CD4-positive, alpha-beta memory T cell (primary cell): ENCODE measurements around the gene GP2. TPM values are rescaled to one million over a fixed set of nuclear protein-coding genes. Genes with fewer than 3 reads are reported as not detected.

Experiments
- CTCF ChIA-PET: fragments of 350-600 bp; sonication (Branson Sonifier 250); formaldehyde crosslinking; loops from one replicate; lab custom pipeline; 2021; ENCODE audit warnings: inconsistent platforms; ENCODE audit not compliant: partially characterized antibody; lab: Charles Lee
- POLR2A ChIA-PET: fragments of 350-600 bp; sonication (Branson Sonifier 250); formaldehyde crosslinking; loops from one replicate; lab custom pipeline; 2021; ENCODE audit not compliant: partially characterized antibody; lab: Charles Lee
- DNase-seq, 5 donors: peaks; one replicate each; pipeline versions ENCODE4 v3.0.0 to v3.0.0-alpha.2; 2020 to 2022; ENCODE audit warnings: mixed read lengths in 1 of 5
- H3K27ac ChIP-seq: one replicate; pipeline ENCODE4 v1.7.0; 2013; ENCODE audit warnings: low read depth, low read length
- H3K27me3 ChIP-seq: 2 replicates; pipeline ENCODE4 v1.7.0; 2013; ENCODE audit warnings: mild to moderate bottlenecking, low read length, moderate library complexity; ENCODE audit not compliant: insufficient read depth
- H3K36me3 ChIP-seq: 2 replicates; pipeline ENCODE4 v1.7.0; 2013; ENCODE audit warnings: mild to moderate bottlenecking, low read length, moderate library complexity; ENCODE audit not compliant: insufficient read depth
- H3K4me1 ChIP-seq: 2 replicates; pipeline ENCODE4 v1.7.0; 2013; ENCODE audit warnings: mild to moderate bottlenecking, low read length, moderate library complexity; ENCODE audit not compliant: insufficient read depth
- H3K4me3 ChIP-seq, 2 donors: one replicate each; pipeline ENCODE4 v1.7.0; 2013; ENCODE audit warnings: low read length in 2 of 2, mild to moderate bottlenecking in 1 of 2
- H3K9me3 ChIP-seq, 2 donors: one replicate each; pipeline ENCODE4 v1.7.0; 2013; ENCODE audit warnings: low read length in 2 of 2, control low read depth in 1 of 2; ENCODE audit not compliant: control insufficient read depth in 1 of 2
- H3K27ac Mint-ChIP-seq, 7 donors: one replicate each; pipeline ENCODE4 v1.8.0; 2020 to 2021; ENCODE audit warnings: mixed read lengths in 7 of 7, mild to moderate bottlenecking in 6 of 7, inconsistent platforms in 3 of 7, moderate library complexity in 3 of 7
- H3K27me3 Mint-ChIP-seq, 2 donors: one replicate each; pipeline ENCODE4 v1.8.0; 2020 to 2021; ENCODE audit warnings: mixed read lengths in 2 of 2
- H3K36me3 Mint-ChIP-seq, 2 donors: one replicate each; pipeline ENCODE4 v1.8.0; 2020 to 2021; ENCODE audit warnings: mixed read lengths in 2 of 2, inconsistent platforms in 1 of 2, mild to moderate bottlenecking in 1 of 2
- H3K4me1 Mint-ChIP-seq, 4 donors: one replicate each; pipeline ENCODE4 v1.8.0; 2020 to 2021; ENCODE audit warnings: mixed read lengths in 4 of 4, mild to moderate bottlenecking in 1 of 4
- H3K4me3 Mint-ChIP-seq, 8 donors: one replicate each; pipeline ENCODE4 v1.8.0; 2020 to 2021; ENCODE audit warnings: mixed read lengths in 8 of 8, mild to moderate bottlenecking in 7 of 8, moderate library complexity in 6 of 8, inconsistent platforms in 3 of 8
- H3K9me3 Mint-ChIP-seq, 8 donors: one replicate each; pipeline ENCODE4 v1.8.0; 2020 to 2021; ENCODE audit warnings: mixed read lengths in 8 of 8, mild to moderate bottlenecking in 5 of 8, inconsistent platforms in 3 of 8, moderate library complexity in 1 of 8
- intact Hi-C: fragments of 100-400 bp; cut with micrococcal nuclease; formaldehyde crosslinking; loops from one replicate; pipeline ENCODE4 v1.15.1; 2023
- polyA plus RNA-seq, 2 donors: library from polyadenylated mRNA; unstranded; fragments of 300-500 nt; fragmentation: Illumina TruSeq; gene quantifications; one replicate each; pipeline ENCODE4 v1.2.3, GENCODE V29; 2021
- total RNA-seq, 2 experiments: library from RNA; stranded (reverse); gene quantifications; one replicate each; pipeline ENCODE4 v1.2.3, GENCODE V29; 2021

The GP2 gene
- total and polyA plus RNA-seq, 4 experiments from 2014 or later = not detected

DNA sequence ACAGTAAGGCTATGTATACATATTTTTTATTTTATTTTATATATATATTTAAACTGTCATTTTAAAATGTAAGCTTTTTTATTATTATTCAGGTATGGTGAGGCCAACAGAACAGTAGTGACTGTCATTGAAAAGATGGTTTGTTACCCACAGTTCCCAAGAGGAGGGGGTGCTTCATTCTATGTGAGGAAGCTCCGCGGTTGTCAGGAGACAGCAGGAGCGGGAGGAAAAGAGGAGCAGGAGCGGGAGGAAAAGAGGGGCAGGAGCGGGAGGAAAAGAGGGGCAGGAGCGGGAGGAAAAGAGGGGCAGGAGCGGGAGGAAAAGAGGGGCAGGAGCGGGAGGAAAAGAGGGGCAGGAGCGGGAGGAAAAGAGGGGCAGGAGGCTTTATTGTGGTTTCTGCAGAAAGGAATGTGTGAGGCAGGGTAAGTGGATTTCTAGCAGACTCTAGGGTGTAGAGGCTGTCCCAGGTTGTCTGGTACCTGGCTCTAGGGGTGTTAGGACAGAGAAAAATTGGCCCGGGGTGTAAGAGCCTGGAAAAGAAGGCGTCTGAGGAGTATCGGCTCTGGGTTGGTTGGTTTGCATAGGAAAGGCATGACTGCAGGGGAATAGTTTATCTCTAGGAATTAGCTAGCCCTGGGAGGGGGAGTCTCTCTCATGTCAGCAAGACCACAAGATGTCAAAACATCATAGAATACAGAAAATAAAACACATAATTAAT lies 64.0 kb downstream of the GP2 start:
- DNase-seq = no peak
- Histone ChIP-seq H3K4me1 (no peaks in the 10 kb centered on the region), H3K36me3 (no peaks in the 10 kb centered on the region), H3K27me3 (no peaks in the 10 kb centered on the region), H3K4me3 (no peak overlapping the region), H3K27ac (no peak overlapping the region), H3K9me3 (no peaks in the 10 kb centered on the region)
- intact Hi-C loops = no loop called here
- Mint-ChIP-seq H3K4me3 (no peak overlapping the region), H3K9me3 (peaks cover 0 to 4% (median 2%) of the 10 kb centered on the region in 8 donors), H3K4me1 (no peaks in the 10 kb centered on the region), H3K27me3 (peaks cover 2 to 3% of the 10 kb centered on the region in 2 donors), H3K27ac (peak overlapping the region in 1 of 7 donors; percentile 85), H3K36me3 (no peaks in the 10 kb centered on the region)
- POLR2A ChIA-PET = no interaction called here
- CTCF ChIA-PET = no interaction called here

DNA sequence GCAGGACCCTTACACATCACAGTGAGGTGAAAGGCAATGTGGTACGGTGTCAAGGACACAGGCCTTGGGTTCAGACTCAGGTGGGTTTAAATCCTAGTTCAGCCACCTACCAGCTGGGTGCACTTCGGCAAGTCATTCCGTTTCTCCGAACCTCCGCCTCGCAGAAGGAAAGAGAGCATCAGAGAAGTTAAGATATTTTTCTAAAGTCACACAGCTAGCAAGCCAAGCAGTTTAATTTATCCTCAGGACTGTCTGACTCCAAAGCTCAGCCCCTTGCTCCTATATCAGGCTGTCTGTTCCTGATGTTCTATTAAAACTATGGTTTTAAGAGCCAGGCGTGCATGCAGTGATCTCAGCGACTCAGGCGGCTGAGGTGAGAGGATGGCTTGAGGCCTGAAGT lies 65.1 kb downstream of the GP2 start:
- no peak for DNase-seq
- H3K36me3 ChIP-seq = no peaks in the 10 kb centered on the region
- H3K27me3 ChIP-seq = no peaks in the 10 kb centered on the region
- no peaks in the 10 kb centered on the region for H3K4me1 Mint-ChIP-seq
- ChIA-PET POLR2A (no interaction called here), CTCF (no interaction called here)
- H3K27me3 Mint-ChIP-seq = peaks cover 2 to 3% of the 10 kb centered on the region in 2 donors
- H3K4me3 Mint-ChIP-seq = no peak overlapping the region
- H3K4me1 ChIP-seq = no peaks in the 10 kb centered on the region
- H3K36me3 Mint-ChIP-seq = no peaks in the 10 kb centered on the region
- no peak overlapping the region for H3K4me3 ChIP-seq
- no peak overlapping the region for H3K27ac Mint-ChIP-seq
- intact Hi-C loops = no loop called here
- no peak overlapping the region for H3K27ac ChIP-seq
- H3K9me3 ChIP-seq = no peaks in the 10 kb centered on the region
- H3K9me3 Mint-ChIP-seq = peaks cover 0 to 4% (median 2%) of the 10 kb centered on the region in 8 donors

DNA sequence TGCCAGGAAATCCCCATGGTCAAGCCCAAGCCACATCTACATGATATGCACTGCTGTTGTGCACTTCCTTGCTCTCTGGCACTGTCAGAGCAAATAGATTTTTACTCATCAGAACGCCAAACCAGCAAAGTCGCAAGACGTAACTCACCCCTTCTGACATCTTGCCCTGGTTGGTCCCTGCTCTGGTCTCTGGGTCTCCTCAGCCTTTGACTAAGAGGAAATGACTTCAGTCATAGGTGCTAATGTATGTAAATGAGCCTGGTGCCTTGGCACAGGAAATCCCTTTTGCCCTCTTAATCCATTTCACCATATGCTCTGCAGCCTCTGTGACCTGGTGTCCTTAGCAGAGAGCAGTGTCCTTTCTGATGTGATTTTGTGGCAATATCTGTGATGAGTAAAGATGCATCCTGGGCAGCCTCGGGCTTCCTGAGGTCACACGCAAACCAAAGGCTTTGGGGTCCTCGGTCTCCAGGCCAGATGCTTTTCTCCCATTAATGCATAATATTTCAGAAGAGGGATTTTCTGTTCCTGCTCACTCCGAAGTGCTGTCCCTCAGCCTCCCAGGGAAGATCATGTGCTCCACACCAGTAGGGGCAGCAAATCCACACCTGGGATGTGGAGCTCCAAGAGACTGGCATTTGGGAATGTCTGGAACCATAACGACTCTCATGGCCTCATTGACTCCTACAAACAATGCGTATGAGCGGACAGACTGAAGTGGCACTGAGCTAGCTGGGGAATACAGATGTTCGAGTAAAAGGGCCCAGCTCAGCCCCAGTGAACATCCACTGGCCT lies 66.9 kb downstream of the GP2 start:
- Mint-ChIP-seq H3K27ac (no peak overlapping the region), H3K36me3 (no peaks in the 10 kb centered on the region), H3K9me3 (peaks cover 0 to 4% (median 2%) of the 10 kb centered on the region in 8 donors), H3K4me1 (no peaks in the 10 kb centered on the region), H3K27me3 (peaks cover 2 to 3% of the 10 kb centered on the region in 2 donors), H3K4me3 (no peak overlapping the region)
- DNase-seq = no peak
- H3K27ac ChIP-seq = no peak overlapping the region
- ChIA-PET POLR2A (no interaction called here), CTCF (no interaction called here)
- no peaks in the 10 kb centered on the region for H3K36me3 ChIP-seq
- H3K4me1 ChIP-seq = no peaks in the 10 kb centered on the region
- H3K27me3 ChIP-seq = no peaks in the 10 kb centered on the region
- H3K4me3 ChIP-seq = no peak overlapping the region
- H3K9me3 ChIP-seq = no peaks in the 10 kb centered on the region
- intact Hi-C loops = no loop called here

Other genes starting within 250 kb of the GP2 start
- not detected for gene UMOD, start 25.2 kb upstream of the GP2 start, total RNA-seq
- not detected for gene UMOD, start 25.2 kb upstream of the GP2 start, polyA plus RNA-seq
- not detected for gene PDILT, start 77.2 kb upstream of the GP2 start, total RNA-seq
- gene PDILT, start 77.2 kb upstream of the GP2 start, polyA plus RNA-seq = not detected
- not detected for gene ACSM5, start 82.0 kb upstream of the GP2 start, total RNA-seq
- gene ACSM5, start 82.0 kb upstream of the GP2 start, polyA plus RNA-seq = not detected
- not detected for gene ACSM2A, start 124.0 kb upstream of the GP2 start, total RNA-seq
- not detected for gene ACSM2A, start 124.0 kb upstream of the GP2 start, polyA plus RNA-seq
- gene ACSM2B, start 248.9 kb upstream of the GP2 start, total RNA-seq = not detected
- gene ACSM2B, start 248.9 kb upstream of the GP2 start, polyA plus RNA-seq = not detected